Measurements from ENCODE around the gene METTL9. TPM values are rescaled to one million over a fixed set of nuclear protein-coding genes. Genes with fewer than 3 reads are reported as not detected.
"Not testable (repeated sequence)": the region's sequence is repeated elsewhere in the genome, so short reads cannot be mapped to it uniquely, and the experiment has no call there.

METTL9 gene
- total RNA-seq, 4 donors from 2014 or later, result 73.5 to 231 (median 131) TPM

- H3K27me3 ChIP-seq, result no peaks in the 10 kb centered on the region
- intact Hi-C loops (cut with DNase I; ENCODE audit: low total_unique reads), result no loop called here
- no peak overlapping the region for H3K27ac ChIP-seq
- TF ChIP-seq POLR2A (IDR thresholded peaks at IDR 0.05), result no peak
- TF ChIP-seq, protein P1, sequence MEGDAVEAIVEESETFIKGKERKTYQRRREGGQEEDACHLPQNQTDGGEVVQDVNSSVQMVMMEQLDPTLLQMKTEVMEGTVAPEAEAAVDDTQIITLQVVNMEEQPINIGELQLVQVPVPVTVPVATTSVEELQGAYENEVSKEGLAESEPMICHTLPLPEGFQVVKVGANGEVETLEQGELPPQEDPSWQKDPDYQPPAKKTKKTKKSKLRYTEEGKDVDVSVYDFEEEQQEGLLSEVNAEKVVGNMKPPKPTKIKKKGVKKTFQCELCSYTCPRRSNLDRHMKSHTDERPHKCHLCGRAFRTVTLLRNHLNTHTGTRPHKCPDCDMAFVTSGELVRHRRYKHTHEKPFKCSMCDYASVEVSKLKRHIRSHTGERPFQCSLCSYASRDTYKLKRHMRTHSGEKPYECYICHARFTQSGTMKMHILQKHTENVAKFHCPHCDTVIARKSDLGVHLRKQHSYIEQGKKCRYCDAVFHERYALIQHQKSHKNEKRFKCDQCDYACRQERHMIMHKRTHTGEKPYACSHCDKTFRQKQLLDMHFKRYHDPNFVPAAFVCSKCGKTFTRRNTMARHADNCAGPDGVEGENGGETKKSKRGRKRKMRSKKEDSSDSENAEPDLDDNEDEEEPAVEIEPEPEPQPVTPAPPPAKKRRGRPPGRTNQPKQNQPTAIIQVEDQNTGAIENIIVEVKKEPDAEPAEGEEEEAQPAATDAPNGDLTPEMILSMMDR (IDR thresholded peaks at IDR 0.05), result no peak
- H3K36me3 ChIP-seq, result no peaks in the 10 kb centered on the region
- no peaks in the 10 kb centered on the region for H3K4me1 ChIP-seq
- peak in 1 of 2 donors; percentile 3 for DNase-seq
- no peak overlapping the region for H3K4me3 ChIP-seq
- H3K9me3 ChIP-seq, result no peaks in the 10 kb centered on the region
These were observed 32.4 kb upstream of the METTL9 start for GRCh38 chr16:21566891-21567414.

DNA sequence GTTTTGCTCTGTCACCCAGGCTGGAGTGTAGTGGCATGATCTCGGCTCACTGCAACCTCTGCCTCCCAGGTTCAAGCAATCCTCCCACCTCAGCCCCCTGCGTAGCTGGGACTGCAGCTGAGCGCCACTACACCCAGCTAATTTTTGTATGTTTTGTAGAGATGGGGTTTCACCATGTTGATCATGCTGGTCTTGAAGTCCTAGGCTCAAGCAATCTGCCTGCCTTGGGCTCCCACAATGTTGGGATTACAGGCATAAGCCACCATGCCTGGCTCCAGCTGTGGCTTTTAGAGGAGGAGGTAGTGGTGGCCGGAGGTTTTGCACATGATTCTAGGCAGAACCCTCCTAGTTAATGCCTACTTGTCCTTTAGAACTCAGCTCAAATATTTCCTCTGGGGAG is 31.9 kb upstream of the METTL9 start:
- H3K4me1 ChIP-seq; H3K4me3 ChIP-seq; H3K27ac ChIP-seq; H3K36me3 ChIP-seq; H3K27me3 ChIP-seq; H3K9me3 ChIP-seq; intact Hi-C loops (cut with DNase I; ENCODE audit: low total_unique reads): not testable (repeated sequence)
- DNase-seq, result peak in 1 of 2 donors; percentile 8

DNA sequence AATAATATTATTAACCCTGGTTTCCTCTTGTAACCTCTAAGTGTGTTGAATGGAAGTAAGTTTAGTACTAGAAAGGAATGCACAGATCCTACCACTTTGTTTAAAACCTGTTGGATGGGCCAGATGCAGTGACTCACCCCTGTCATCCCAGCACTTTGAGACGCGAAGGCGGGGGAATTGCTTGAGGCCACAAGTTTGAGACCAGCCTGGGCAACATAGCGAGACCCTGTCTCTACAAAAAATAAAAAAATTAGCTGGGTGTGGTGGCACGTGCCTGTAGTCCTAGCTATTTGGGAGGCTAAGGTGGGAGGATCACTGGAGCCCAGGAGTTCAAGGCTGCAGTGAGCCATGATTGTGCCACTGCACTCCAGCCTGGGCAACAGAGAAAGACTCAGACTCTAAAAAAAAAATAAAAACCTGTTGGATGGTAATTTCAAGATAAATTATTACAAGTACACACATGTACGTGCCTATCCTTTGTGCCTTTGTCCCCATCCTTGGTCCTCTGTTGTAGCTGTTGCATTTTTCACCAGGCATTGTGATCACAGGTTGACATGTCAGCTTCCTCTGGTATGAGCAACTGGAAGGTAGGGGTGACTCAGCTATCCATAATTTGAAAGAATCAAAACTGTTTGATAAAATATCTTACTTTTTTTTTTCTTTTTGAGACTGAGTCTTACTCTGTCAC is 30.7 kb upstream of the METTL9 start:
- no peaks in the 10 kb centered on the region for H3K4me1 ChIP-seq
- peak in 1 of 2 donors; percentile 7 for DNase-seq
- no peak overlapping the region for H3K4me3 ChIP-seq
- H3K27me3 ChIP-seq, result no peaks in the 10 kb centered on the region
- H3K27ac ChIP-seq, result no peak overlapping the region
- H3K9me3 ChIP-seq, result no peaks in the 10 kb centered on the region
- TF ChIP-seq, protein P1 (IDR thresholded peaks at IDR 0.05), result no peak
- TF ChIP-seq POLR2A (IDR thresholded peaks at IDR 0.05), result no peak
- no peaks in the 10 kb centered on the region for H3K36me3 ChIP-seq
- intact Hi-C loops (cut with DNase I; ENCODE audit: low total_unique reads), result no loop called here

DNA sequence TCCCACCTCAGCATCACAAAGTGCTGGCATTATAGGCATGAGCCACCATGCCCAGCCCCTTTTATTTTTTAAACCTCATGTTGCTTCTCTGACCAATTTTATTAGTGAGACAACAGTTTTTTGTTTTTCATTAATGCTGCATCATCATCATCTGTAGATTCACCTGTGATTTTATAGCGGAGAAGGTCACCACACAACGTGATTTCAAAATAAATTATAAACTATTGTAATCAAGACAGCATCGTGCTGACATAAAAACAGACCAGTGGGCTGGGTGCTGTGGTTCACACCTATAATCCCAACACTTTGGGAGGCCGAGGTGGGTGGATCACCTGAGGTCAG is 28.7 kb upstream of the METTL9 start:
- Histone ChIP-seq H3K9me3 (no peaks in the 10 kb centered on the region), H3K4me3 (no peak overlapping the region), H3K4me1 (no peaks in the 10 kb centered on the region), H3K27me3 (no peaks in the 10 kb centered on the region), H3K36me3 (no peaks in the 10 kb centered on the region), H3K27ac (no peak overlapping the region)
- DNase-seq, result no peak
- intact Hi-C loops (cut with DNase I; ENCODE audit: low total_unique reads), result no loop called here
- TF ChIP-seq POLR2A (IDR thresholded peaks at IDR 0.05), result no peak
- TF ChIP-seq, protein P1 (IDR thresholded peaks at IDR 0.05), result no peak

GRCh38 chr16:21573506-21573905 is 25.9 kb upstream of the METTL9 start:
- H3K36me3 ChIP-seq; H3K4me3 ChIP-seq; H3K4me1 ChIP-seq; H3K9me3 ChIP-seq; DNase-seq; intact Hi-C loops (cut with DNase I; ENCODE audit: low total_unique reads); H3K27me3 ChIP-seq; H3K27ac ChIP-seq: not testable (repeated sequence)

DNA sequence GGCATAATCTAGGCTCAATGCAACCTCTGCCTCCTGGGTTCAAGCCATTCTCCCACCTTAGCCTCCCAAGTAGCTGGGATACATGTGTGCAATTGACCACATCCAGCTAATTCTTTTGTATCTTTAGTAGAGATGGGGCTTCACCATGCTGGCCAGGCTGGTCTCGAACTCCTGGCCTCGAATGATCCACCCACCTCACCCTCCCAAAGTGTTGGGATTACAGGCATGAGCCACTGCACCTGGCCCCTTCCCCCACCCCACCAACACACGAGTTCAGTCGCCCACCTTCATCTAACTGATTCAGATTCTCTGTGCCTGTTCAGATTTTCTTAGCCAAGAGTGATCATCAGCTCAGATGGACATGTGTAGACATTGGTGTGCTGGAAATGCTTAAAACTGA is 25.0 kb upstream of the METTL9 start:
- DNase-seq, result no peak
- Histone ChIP-seq H3K4me1 (no peaks in the 10 kb centered on the region), H3K27me3 (no peaks in the 10 kb centered on the region), H3K36me3 (no peaks in the 10 kb centered on the region), H3K4me3 (no peak overlapping the region), H3K9me3 (no peaks in the 10 kb centered on the region), H3K27ac (no peak overlapping the region)
- intact Hi-C loops (cut with DNase I; ENCODE audit: low total_unique reads), result no loop called here
- TF ChIP-seq POLR2A (IDR thresholded peaks at IDR 0.05), result no peak
- TF ChIP-seq, protein P1 (IDR thresholded peaks at IDR 0.05), result no peak

GRCh38 chr16:21576323-21576722 is 23.1 kb upstream of the METTL9 start:
- intact Hi-C loops (cut with DNase I; ENCODE audit: low total_unique reads); H3K4me3 ChIP-seq: not testable (repeated sequence)

DNA sequence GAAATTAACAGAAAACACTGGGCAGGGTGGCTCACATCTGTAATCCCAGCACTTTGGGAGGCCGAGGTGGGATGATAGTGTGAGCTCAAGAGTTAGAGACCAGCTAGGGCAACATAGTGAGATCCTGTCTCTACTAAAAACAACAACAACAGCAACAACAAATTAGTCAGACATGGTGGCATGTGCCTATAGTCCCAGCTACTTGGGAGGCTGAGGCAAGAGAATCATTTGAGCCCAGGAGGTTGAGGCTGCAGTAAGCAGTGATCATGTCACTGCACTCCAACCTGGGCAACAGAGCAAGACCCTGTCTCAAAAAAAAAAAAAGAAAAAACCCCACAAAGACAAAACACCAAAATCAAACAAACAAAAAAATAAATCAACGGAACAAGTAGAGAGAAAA is 21.9 kb upstream of the METTL9 start:
- H3K27ac ChIP-seq; H3K27me3 ChIP-seq; H3K4me3 ChIP-seq; DNase-seq; H3K4me1 ChIP-seq; H3K36me3 ChIP-seq; intact Hi-C loops (cut with DNase I; ENCODE audit: low total_unique reads); H3K9me3 ChIP-seq: not testable (repeated sequence)

More at GRCh38 chr16:21576323-21576722, 23.1 kb upstream of the METTL9 start:
- not testable (repeated sequence) for H3K4me1 ChIP-seq, H3K36me3 ChIP-seq, H3K27me3 ChIP-seq, DNase-seq, H3K27ac ChIP-seq, H3K9me3 ChIP-seq

DNA sequence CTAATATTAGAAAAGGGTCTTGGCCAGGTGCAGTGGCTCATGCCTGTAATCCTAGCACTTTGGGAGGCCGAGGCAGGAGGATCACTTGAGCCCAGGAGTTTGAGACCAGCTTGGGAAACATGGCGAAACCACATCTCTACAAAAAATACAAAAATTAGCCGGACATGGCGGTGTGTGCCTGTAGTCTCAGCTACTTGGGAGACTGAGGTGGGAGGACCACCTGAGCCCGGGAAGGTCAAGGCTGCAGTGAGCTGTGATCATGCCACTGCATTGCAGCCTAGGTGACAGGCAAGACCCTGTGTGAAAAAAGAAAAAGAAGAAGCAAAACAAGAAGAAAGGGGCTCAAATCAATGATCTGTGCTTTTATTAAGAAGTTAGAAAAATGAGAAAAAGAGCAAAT is 21.1 kb upstream of the METTL9 start:
- H3K4me3 ChIP-seq; H3K36me3 ChIP-seq; H3K27me3 ChIP-seq; intact Hi-C loops (cut with DNase I; ENCODE audit: low total_unique reads); DNase-seq; H3K27ac ChIP-seq; H3K4me1 ChIP-seq; H3K9me3 ChIP-seq: not testable (repeated sequence)

All from uterus (tissue), 4 donors.